ENCODE data around the gene HAT1.

DNA sequence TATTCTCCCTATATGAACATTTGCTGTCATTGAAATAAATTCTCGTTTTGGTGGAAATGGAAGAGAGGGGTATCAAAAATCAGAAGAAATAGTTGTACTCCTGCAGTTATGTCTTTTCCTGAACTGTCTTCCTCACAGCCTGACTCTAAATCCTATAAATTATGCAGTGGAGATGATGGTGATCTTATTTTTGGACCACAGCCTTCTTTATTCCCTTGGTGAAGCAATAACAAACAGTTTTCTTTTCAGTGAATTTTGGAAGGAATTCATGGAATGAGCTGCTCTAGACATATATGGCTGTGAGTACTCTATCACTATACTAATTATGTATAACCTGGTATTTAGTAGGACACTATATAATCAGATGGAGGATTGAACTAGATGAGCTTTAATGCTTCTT, 26.5 kb upstream of the HAT1 start:
- TF ChIP-seq, protein P1, sequence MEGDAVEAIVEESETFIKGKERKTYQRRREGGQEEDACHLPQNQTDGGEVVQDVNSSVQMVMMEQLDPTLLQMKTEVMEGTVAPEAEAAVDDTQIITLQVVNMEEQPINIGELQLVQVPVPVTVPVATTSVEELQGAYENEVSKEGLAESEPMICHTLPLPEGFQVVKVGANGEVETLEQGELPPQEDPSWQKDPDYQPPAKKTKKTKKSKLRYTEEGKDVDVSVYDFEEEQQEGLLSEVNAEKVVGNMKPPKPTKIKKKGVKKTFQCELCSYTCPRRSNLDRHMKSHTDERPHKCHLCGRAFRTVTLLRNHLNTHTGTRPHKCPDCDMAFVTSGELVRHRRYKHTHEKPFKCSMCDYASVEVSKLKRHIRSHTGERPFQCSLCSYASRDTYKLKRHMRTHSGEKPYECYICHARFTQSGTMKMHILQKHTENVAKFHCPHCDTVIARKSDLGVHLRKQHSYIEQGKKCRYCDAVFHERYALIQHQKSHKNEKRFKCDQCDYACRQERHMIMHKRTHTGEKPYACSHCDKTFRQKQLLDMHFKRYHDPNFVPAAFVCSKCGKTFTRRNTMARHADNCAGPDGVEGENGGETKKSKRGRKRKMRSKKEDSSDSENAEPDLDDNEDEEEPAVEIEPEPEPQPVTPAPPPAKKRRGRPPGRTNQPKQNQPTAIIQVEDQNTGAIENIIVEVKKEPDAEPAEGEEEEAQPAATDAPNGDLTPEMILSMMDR (conservative IDR thresholded peaks at IDR 0.05): no peak
- no peak for TF ChIP-seq ZFX (IDR thresholded peaks at IDR 0.05)
